Activated CD4-positive, alpha-beta T cell treated with anti-CD3 and anti-CD28 coated beads, Interleukin-2, amount 10 ng/mL, durations not matched to agents 7 days and 5 days (primary cell): ENCODE measurements around the gene FAM53A. TPM values are rescaled to one million over a fixed set of nuclear protein-coding genes. Genes with fewer than 3 reads are reported as not detected.

Experiments
- CTCF ChIA-PET: fragments of 350-600 bp; sonication (Branson Sonifier 250); formaldehyde crosslinking; loops from one replicate; lab custom pipeline; 2021; ENCODE audit warnings: antibody characterized with exemption; lab: Charles Lee
- POLR2A ChIA-PET: fragments of 350-600 bp; sonication (Branson Sonifier 250); formaldehyde crosslinking; loops from one replicate; lab custom pipeline; 2021; ENCODE audit warnings: antibody characterized with exemption; lab: Charles Lee
- DNase-seq: peaks from one replicate; pipeline ENCODE4 v3.0.0-alpha.2; 2020
- H3K27ac Mint-ChIP-seq: one replicate; pipeline ENCODE4 v1.8.0; 2021; ENCODE audit warnings: mild to moderate bottlenecking, moderate library complexity, mixed read lengths
- H3K27me3 Mint-ChIP-seq: one replicate; pipeline ENCODE4 v1.8.0; 2021; ENCODE audit warnings: mixed read lengths
- H3K36me3 Mint-ChIP-seq: one replicate; pipeline ENCODE4 v1.8.0; 2021; ENCODE audit warnings: low read depth, mixed read lengths
- H3K4me1 Mint-ChIP-seq: one replicate; pipeline ENCODE4 v1.8.0; 2021; ENCODE audit warnings: mixed read lengths
- H3K4me3 Mint-ChIP-seq: one replicate; pipeline ENCODE4 v1.8.0; 2021; ENCODE audit warnings: mild to moderate bottlenecking, moderate library complexity, mixed read lengths
- H3K9me3 Mint-ChIP-seq: one replicate; pipeline ENCODE4 v1.8.0; 2021; ENCODE audit warnings: mixed read lengths
- total RNA-seq, 2 experiments: library from RNA; stranded (reverse); gene quantifications; one replicate each; pipeline ENCODE4 v1.2.3, GENCODE V29; 2021

FAM53A gene
- total RNA-seq, 2 experiments from 2014 or later: 0.99 to 1.6 TPM

DNA sequence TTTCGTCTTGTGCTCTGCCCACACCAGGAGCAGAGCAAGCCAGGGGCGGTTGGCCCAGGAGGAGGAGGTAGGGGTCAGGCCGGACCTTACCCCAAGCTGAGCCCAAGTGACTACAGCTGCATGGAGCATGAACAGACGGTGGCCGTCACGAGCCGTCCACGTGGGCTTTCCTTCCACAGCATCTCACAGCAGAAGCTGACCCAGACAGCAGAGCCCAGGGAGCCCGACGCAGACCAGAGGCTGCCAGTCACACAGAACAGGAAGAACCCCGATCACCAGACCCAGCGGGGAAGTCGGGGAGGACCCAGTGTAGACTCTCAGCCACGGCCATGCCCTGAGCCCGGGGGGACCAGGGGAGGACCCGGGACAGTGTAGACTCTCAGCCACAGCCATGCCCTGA is 58.0 kb downstream of the FAM53A start:
- ChIA-PET CTCF (no interaction called here), POLR2A (no interaction called here)
- no peak overlapping the region for H3K27ac Mint-ChIP-seq
- H3K27me3 Mint-ChIP-seq: no peaks in the 10 kb centered on the region
- no peaks in the 10 kb centered on the region for H3K4me1 Mint-ChIP-seq
- no peaks in the 10 kb centered on the region for H3K36me3 Mint-ChIP-seq
- peaks cover 5% of the 10 kb centered on the region for H3K9me3 Mint-ChIP-seq
- DNase-seq: no peak
- H3K4me3 Mint-ChIP-seq: no peak overlapping the region

GRCh38 chr4:1625600-1626138 is 58.4 kb downstream of the FAM53A start:
- H3K27me3 Mint-ChIP-seq: no peaks in the 10 kb centered on the region
- peaks cover 6% of the 10 kb centered on the region for H3K9me3 Mint-ChIP-seq
- no peak overlapping the region for H3K4me3 Mint-ChIP-seq
- CTCF ChIA-PET: no interaction called here
- no peak for DNase-seq
- no peak overlapping the region for H3K27ac Mint-ChIP-seq
- POLR2A ChIA-PET: no interaction called here
- peaks cover 2% of the 10 kb centered on the region for H3K4me1 Mint-ChIP-seq
- H3K36me3 Mint-ChIP-seq: no peaks in the 10 kb centered on the region

DNA sequence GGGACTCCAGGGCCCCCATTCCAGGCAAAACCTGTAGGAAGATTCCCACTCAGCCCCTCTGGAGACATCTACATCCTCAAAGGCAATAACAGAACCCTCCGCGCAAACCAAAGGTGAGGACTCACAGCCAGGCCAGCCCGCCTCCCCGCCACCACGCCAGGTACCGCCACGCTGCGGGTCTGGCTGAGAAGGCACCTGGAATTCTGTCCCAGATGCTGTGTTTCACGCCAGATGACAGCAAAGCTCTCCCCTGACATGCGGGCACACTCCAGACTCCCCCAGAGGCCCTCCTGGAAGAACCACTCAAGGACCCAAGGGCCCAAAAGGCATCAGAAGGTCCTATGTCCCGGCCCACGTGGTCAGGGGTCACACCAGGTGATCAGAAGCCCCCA is 59.6 kb downstream of the FAM53A start:
- Mint-ChIP-seq H3K4me3 (no peak overlapping the region), H3K4me1 (peaks cover 7% of the 10 kb centered on the region), H3K36me3 (no peaks in the 10 kb centered on the region), H3K27me3 (no peaks in the 10 kb centered on the region), H3K27ac (no peak overlapping the region), H3K9me3 (peaks cover 8% of the 10 kb centered on the region)
- ChIA-PET POLR2A (no interaction called here), CTCF (no interaction called here)
- DNase-seq: no peak

DNA sequence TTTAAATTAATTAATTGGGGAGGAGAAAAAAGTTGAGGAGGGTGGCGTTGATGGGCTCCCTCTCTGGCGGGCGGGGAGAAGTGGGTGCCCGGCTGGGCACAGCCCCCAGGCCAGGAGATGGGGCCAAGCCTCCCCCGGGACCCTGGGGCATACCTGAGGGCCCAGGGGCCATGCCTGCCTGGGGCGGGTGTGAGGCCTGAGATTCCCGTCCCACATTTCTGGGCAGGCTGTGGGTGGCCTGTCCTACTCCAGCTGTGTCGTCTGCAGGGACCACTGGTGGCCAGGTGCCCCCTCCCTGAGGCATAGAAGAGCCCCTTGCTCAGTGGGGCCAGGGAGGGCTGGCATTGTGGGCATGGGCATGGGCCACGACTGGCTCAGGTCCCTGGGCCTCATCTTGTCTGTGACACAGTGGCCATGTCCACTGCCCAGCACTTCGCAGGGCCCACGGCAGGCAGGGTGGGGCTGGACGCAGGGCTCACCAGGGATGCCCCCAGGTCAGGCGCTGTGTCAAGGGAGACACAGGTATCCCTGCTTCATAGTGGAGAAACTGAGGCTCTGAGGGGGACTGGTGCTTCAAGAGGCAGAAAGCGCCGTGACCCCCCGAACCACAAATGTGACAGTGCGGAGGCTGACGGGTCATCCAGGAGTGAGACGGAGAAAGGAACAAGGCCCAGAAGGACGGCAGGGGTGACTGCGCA is 60.1 kb downstream of the FAM53A start:
- H3K36me3 Mint-ChIP-seq: no peaks in the 10 kb centered on the region
- H3K4me3 Mint-ChIP-seq: no peak overlapping the region
- no peak overlapping the region for H3K27ac Mint-ChIP-seq
- H3K9me3 Mint-ChIP-seq: peaks cover 8% of the 10 kb centered on the region
- ChIA-PET POLR2A (no interaction called here), CTCF (no interaction called here)
- H3K27me3 Mint-ChIP-seq: no peaks in the 10 kb centered on the region
- peaks cover 7% of the 10 kb centered on the region for H3K4me1 Mint-ChIP-seq
- no peak for DNase-seq

- H3K27me3 Mint-ChIP-seq: no peaks in the 10 kb centered on the region
- ChIA-PET CTCF (no interaction called here), POLR2A (no interaction called here)
- H3K27ac Mint-ChIP-seq: no peak overlapping the region
- DNase-seq: no peak
- H3K4me1 Mint-ChIP-seq: peaks cover 7% of the 10 kb centered on the region
- no peaks in the 10 kb centered on the region for H3K36me3 Mint-ChIP-seq
- H3K4me3 Mint-ChIP-seq: no peak overlapping the region
- peaks cover 8% of the 10 kb centered on the region for H3K9me3 Mint-ChIP-seq
Measured at GRCh38 chr4:1623400-1623799, 60.7 kb downstream of the FAM53A start.

GRCh38 chr4:1622956-1623355 is 61.2 kb downstream of the FAM53A start:
- no peak for DNase-seq
- H3K9me3 Mint-ChIP-seq: peaks cover 8% of the 10 kb centered on the region
- peaks cover 7% of the 10 kb centered on the region for H3K4me1 Mint-ChIP-seq
- no peak overlapping the region for H3K27ac Mint-ChIP-seq
- H3K36me3 Mint-ChIP-seq: no peaks in the 10 kb centered on the region
- POLR2A ChIA-PET: no interaction called here
- CTCF ChIA-PET: no interaction called here
- no peaks in the 10 kb centered on the region for H3K27me3 Mint-ChIP-seq
- H3K4me3 Mint-ChIP-seq: no peak overlapping the region

- no peak for DNase-seq
- no peaks in the 10 kb centered on the region for H3K27me3 Mint-ChIP-seq
- no peak overlapping the region for H3K27ac Mint-ChIP-seq
- peaks cover 7% of the 10 kb centered on the region for H3K4me1 Mint-ChIP-seq
- ChIA-PET CTCF (no interaction called here), POLR2A (no interaction called here)
- peaks cover 8% of the 10 kb centered on the region for H3K9me3 Mint-ChIP-seq
- no peaks in the 10 kb centered on the region for H3K36me3 Mint-ChIP-seq
- H3K4me3 Mint-ChIP-seq: no peak overlapping the region
Measured at GRCh38 chr4:1622238-1622637, 61.9 kb downstream of the FAM53A start.

DNA sequence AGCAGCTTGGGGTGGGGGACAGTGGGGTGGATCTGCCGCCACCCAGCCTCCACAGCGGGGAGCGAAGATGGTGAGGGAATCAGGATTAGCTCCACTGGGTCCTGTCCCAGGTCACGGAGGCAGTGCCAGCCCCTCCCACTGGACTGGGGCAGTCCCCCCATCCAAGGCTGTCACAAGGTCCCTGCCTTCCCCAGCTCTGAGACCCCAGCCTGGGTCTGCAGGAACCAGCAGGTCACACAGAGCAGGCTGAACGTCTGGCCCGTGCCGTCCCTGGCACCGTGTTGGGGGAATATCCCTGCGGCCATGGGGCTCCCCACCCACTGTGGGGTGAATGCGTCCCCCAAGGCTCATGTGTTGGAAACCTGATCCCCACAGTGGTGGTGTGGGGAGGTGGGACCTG is 62.6 kb downstream of the FAM53A start:
- H3K9me3 Mint-ChIP-seq: peaks cover 8% of the 10 kb centered on the region
- H3K27me3 Mint-ChIP-seq: no peaks in the 10 kb centered on the region
- POLR2A ChIA-PET: no interaction called here
- no peak overlapping the region for H3K4me3 Mint-ChIP-seq
- H3K36me3 Mint-ChIP-seq: no peaks in the 10 kb centered on the region
- H3K4me1 Mint-ChIP-seq: peaks cover 7% of the 10 kb centered on the region
- H3K27ac Mint-ChIP-seq: no peak overlapping the region
- CTCF ChIA-PET: no interaction called here
- DNase-seq: no peak

DNA sequence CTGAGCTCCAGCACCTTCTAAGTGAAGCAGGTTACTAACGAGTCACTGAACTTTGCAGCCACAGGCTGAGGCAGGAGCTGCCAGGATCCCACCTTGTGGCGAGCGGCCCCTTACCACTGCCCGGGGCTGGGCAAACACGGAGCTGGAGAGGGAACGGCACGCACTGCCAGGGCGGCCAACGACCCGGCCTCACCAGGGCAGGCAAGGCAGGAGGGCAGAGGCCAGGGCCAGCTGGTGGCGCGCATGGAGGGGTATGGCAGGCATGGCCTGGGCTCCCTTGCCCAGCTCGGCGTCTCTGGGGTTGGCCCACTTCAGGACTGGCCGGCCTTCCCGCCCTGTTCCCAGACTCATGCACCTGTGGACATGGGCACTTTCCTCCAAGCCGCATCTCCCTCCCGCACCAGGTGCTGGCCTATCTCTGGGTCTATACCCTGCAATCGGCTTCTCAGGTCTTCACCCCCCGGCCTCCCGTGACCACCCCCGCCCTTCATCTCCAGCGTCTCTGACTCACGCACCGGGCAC is 64.9 kb downstream of the FAM53A start:
- Mint-ChIP-seq H3K9me3 (peaks cover 10% of the 10 kb centered on the region), H3K36me3 (peaks cover 5% of the 10 kb centered on the region), H3K27me3 (no peaks in the 10 kb centered on the region), H3K27ac (no peak overlapping the region), H3K4me1 (peaks cover 23% of the 10 kb centered on the region), H3K4me3 (no peak overlapping the region)
- CTCF ChIA-PET: no interaction called here
- POLR2A ChIA-PET: no interaction called here
- no peak for DNase-seq

DNA sequence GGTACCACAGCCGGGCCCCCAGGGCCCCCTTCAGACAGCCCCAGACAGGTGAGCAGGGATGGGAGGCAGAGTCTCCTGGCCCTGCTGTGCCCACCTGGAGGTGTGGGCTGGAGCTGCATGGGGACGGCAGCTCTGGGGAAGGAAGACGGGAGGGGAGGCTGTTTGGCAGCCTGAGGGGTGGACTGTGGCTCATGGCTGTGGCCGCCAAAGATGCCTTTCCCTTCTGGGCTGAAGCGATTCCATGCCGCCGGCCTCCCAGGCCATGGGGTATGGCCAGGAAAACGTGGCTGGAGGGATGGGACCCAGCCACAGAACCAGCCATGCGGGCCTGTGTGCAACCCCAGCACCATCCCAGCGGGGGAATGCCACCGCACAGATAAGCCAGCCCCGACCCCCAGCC is 65.7 kb downstream of the FAM53A start:
- Mint-ChIP-seq H3K4me3 (no peak overlapping the region), H3K36me3 (peaks cover 5% of the 10 kb centered on the region), H3K9me3 (peaks cover 10% of the 10 kb centered on the region), H3K27me3 (no peaks in the 10 kb centered on the region), H3K27ac (no peak overlapping the region), H3K4me1 (peaks cover 23% of the 10 kb centered on the region)
- ChIA-PET CTCF (interaction anchor here (0.6 kb wide), 1 partner anchor 33 kb away, joined by 5 read pairs; no protein-coding TSS in a partner anchor), POLR2A (no interaction called here)
- DNase-seq: no peak

DNA sequence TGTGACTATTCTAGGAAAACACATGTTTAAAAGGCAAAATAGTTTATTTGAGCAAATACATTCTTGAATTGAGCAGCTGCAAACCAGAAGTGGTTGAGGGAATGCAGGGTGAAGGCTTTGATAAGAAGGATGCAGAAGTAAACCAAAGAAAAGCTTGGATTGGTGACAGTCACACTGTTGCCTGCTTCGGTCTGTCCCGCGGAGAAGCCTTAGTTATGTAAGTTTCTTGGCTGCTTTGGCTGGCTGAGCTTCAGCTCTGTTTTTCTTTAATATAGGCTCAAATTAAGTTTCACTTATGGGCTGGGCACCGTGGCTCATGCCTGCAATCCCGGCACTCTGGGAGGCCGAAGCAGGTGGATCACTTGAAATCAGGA is 67.6 kb downstream of the FAM53A start:
- CTCF ChIA-PET: no interaction called here
- H3K9me3 Mint-ChIP-seq: peaks cover 10% of the 10 kb centered on the region

DNA sequence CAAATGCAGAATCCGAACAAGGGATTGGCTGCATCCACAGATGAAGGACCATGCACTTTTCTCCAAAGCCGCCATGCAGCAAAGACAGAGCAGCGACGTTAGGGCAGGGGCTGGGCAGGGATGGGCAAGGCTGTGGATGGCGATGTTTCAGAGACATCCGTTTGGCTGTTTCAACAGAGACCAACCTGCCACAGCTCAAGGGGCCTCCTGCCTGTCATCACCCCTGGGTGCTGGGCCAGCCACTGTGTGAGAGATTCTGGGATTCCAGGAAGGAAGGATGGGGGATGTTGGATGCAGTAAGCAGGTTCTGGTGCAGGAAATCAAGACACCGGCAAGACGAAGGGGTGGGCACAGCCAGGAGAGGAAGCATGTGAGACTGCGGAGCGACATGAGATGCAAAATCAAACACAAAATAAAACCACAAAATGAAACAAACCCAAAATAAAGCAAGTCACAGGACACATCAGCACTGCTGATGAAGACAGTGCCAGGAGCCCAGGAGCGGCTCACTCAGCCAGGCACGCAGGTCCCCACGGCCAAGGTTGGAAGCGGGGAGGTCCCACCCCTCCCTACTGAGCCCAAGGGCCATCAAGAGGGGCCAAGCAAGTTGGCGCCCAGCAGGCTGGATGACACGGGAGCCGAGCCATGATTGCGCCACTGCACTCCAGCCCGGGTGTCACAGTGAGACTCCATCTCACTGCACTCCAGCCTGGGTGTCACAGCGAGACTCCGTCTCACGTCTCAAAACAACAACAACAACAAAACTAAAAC is 68.1 kb downstream of the FAM53A start:
- H3K36me3 Mint-ChIP-seq: peaks cover 5% of the 10 kb centered on the region

More for the DNA sequence above, 67.6 kb downstream of the FAM53A start:
- Mint-ChIP-seq H3K4me3 (no peak overlapping the region), H3K27me3 (no peaks in the 10 kb centered on the region), H3K36me3 (peaks cover 5% of the 10 kb centered on the region), H3K27ac (no peak overlapping the region), H3K4me1 (peaks cover 23% of the 10 kb centered on the region)
- POLR2A ChIA-PET: no interaction called here
- no peak for DNase-seq

GRCh38 chr4:1614854-1615595 is 69.1 kb downstream of the FAM53A start:
- peaks cover 16% of the 10 kb centered on the region for H3K4me1 Mint-ChIP-seq
- CTCF ChIA-PET: no interaction called here
- POLR2A ChIA-PET: no interaction called here
- peak overlapping the region; percentile 86 for H3K27ac Mint-ChIP-seq
- DNase-seq: peak; percentile 16
- peaks cover 7% of the 10 kb centered on the region for H3K9me3 Mint-ChIP-seq
- H3K4me3 Mint-ChIP-seq: no peak overlapping the region
- H3K27me3 Mint-ChIP-seq: no peaks in the 10 kb centered on the region
- peaks cover 5% of the 10 kb centered on the region for H3K36me3 Mint-ChIP-seq

More for the DNA sequence above, 68.1 kb downstream of the FAM53A start:
- Mint-ChIP-seq H3K27me3 (no peaks in the 10 kb centered on the region), H3K27ac (peak overlapping the region; percentile 86), H3K9me3 (peaks cover 10% of the 10 kb centered on the region), H3K4me1 (peaks cover 23% of the 10 kb centered on the region), H3K4me3 (no peak overlapping the region)
- CTCF ChIA-PET: no interaction called here
- no peak for DNase-seq
- POLR2A ChIA-PET: no interaction called here
